ENCODE results near the gene SFXN4. TPM values are rescaled to one million over a fixed set of nuclear protein-coding genes. Genes with fewer than 3 reads are reported as not detected.

SFXN4 gene
- total RNA-seq, 1 donor = 13.0 TPM

GRCh38 chr10:119090968-119091367 lies 74.5 kb downstream of the SFXN4 start:
- peak; percentile 83 for DNase-seq (ENCODE audit: low read depth)
- no peak for TF ChIP-seq CTCF (IDR thresholded peaks at IDR 0.05; ENCODE audit: insufficient read depth, low read depth, low read length)
- H3K4me3 ChIP-seq (ENCODE audit: low read depth, low read length) = no peak overlapping the region

Small RNAs within 50 kb of the gene (small RNA-seq; reads per million reads assigned to genes)
- not detected for gene AL355598.1
- gene RN7SL749P = not detected

Other genes with a start within 250 kb of the SFXN4 start
- 1.9 and 6.0 TPM in 2 replicates for gene NANOS1, start 136.0 kb downstream of the SFXN4 start, total RNA-seq
- 95.7 and 119 TPM in 2 replicates for gene EIF3A, start 84.9 kb downstream of the SFXN4 start, total RNA-seq
- 71.2 and 94.6 TPM in 2 replicates for gene DENND10, start 61.6 kb downstream of the SFXN4 start, total RNA-seq
- gene PRDX3, start 13.1 kb upstream of the SFXN4 start, total RNA-seq = 120 and 222 TPM in 2 replicates
- gene GRK5, start 41.9 kb upstream of the SFXN4 start, total RNA-seq = 15.5 and 16.0 TPM in 2 replicates

Measured in fibroblast of villous mesenchyme (primary cell).